Fibroblast of the conjunctiva (primary cell): ENCODE data around the gene CDO1.
"Not testable (repeated sequence)": the region's sequence is repeated elsewhere in the genome, so short reads cannot be mapped to it uniquely, and the experiment has no call there.

Experiments
- DNase-seq: peaks from one replicate; pipeline ENCODE4 v3.0.0-alpha.2; 2010; ENCODE audit warnings: low read depth

Gene CDO1

DNA sequence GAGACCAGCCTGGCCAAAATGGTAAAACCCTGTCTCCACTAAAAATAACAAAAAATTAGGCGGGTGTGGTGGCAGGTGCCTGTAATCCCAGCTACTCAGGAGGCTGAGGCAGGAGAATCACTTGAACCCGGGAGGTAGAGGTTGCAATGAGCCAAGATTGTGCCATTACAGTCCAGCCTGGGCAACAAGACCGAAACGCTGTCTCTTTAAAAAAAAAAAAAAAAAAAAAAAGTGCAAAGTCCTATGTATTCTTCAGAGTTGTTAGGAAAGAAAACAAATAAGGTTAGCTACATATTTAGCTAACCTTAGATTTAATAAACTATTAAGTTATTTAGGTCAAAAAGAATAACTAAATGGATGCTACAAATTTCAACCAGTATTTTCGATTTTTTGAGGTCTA lies 13.5 kb upstream of the CDO1 start:
- no peak for DNase-seq

DNA sequence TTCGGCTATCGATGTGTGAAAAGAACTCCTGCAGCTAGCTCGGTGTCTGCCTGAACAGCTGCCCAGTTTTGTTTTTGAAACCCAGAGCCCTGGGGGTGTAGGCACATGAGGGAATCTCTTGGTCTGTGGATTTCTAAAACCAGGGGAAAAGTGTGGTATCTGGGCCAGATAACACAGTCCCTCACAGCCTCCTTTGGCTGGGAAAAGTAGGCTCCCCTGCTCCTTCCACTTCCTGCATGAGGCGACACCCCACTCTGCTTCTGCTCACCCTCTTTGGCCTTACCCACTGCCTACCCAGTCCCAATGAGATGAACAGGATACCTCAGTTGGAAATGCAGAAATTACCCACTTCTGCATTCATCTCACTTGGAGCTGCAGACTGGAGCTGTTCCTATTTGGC lies 9.5 kb upstream of the CDO1 start:
- no peak for DNase-seq

DNA sequence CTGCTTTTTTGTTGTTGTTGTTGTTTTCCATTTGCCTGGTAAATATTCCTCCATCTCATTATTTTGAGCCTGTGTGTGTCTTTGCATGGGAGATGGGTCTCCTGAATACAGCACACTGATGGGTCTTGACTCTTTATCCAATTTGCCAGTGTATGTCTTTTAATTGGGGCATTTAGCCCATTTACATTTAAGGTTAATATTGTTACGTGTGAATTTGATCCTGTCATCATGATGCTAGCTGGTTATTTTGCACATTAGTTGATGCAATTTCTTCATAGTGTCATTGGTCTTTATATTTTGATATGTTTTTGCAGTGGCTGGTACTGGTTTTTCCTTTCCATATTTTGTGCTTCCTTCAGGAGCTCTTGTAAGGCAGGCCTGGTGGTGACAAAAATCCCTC lies 8.5 kb upstream of the CDO1 start:
- not testable (repeated sequence) for DNase-seq

DNA sequence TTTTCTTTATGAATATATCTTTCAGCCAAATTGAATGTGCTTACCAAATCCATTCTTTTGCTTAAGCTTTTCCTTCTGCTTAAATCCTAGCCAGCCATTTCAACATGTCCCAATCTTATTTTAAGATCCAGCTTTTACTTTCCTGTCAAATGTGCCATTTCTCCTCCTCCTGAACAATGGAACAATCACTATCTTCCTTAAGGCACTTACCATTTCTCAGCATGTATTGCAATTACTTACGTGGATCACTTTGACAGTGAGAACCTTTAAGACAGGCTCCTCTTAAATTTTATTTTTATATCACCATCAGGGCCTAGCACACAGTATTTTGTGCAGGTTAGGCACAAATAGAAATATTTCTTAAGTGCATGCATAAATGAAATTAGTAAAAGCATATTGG lies 4.4 kb upstream of the CDO1 start:
- no peak for DNase-seq

DNA sequence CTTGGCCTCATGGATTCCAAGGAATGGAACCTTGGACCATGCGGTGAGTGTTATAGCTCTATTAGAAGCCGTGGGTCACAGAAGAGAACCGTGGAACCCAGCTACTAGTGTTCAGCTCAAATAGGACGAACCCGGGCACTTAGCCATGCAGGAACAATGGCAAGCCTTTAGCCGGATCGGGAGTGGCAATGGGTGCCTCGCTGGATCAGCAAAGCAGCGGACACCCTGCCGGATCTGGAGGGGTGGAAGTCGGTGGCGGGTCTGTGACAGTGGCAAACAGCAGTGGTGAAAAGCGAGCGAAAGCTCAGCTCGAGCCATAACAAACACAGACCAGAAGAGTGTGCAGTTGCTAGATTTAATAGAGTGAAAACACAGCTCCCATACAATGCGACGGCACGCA lies 2.4 kb upstream of the CDO1 start:
- DNase-seq: no peak

DNA sequence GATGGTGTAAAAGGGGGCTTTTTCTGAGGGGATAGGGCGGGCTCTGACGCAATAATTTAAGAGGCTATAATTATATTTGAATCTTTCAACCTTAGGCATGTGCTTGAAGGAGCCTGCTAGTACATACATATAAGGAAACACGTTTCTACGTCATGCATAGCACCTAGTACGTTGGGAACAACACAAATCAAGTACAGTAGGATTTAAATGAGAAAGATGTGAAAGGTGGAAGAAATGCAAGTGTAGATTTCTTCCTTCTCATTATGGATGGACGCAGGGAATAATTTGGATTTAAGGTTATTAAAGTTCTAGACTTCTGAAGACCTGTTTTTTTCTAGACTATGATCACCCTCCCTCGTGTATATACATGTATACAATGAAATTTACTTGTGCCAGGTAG lies 927 bp upstream of the CDO1 start:
- no peak for DNase-seq

DNA sequence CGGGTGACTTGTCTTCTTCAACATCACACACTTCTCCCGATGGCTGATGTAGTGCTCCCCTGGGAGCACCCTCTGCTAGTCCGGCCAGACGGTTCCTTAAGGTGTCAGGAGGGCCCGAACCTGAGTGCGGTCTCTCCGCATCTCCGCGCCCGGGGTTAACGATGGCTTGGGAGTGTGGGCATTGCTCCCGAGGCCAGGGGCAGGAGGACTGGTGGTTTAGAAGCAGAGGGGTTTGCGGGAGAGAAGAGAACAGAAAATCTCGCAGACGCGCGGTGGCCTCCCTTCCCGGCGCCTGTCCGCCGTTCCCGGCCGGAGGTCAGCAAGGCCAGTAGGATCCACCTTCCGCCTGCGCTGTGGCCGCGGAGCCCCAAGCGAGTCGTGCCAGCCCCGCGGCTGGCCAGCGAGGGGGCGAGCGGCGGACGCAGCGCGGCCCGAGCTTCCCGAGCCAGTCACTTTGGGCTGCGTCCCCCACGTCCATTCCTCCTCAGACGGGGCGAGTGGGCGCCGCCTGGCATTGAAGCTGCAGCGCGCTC lies 700 bp downstream of the CDO1 start:
- DNase-seq: no peak

DNA sequence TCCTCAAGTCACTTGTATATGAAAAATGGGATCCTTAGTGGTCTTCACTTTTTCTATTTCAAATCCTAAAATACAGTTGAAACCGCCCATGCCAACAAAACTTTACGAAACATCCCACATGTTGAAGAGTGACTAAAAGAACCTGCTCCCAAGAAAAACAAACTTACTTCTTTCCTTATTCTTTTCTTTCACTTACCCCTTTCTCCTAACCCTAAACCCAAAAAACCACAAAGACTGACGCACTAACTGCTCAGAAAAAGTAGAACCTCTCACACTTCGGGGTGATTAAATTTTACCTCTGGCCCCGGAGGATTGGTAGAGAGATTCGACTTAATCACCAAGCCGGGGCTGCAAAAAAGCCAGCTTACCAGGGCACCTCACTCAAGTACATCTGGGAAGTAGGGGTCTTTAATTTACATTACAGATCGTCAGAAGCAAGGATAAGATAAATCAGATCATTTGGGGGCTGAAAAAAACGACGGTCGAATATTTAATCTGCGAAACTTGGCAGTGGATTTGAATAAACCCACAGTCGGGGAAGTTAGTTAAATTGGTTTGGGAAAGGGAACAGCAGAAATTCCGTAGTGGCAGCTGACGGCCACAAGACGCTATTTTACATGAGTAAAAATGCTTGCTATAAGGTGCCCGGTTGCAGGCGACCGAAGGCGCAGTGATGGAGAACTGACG lies 1.3 kb downstream of the CDO1 start:
- DNase-seq: no peak

DNA sequence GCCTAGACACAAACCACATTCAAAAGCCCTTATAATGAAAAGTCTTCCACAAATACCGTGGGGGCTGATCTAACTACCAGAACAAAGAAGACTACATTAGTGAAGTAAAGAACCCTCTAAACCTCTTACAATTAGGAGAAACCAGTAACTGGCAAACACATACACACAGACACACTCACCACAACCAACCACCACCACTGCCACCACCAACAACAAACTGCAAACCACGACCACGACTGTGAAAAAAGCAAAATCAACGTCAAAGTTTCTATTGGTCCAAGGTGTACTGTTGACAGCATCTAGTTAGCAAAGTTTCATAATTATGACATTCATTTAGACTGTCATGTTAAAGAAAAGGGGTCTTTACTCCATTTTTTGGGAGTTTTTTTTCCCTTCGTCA lies 2.7 kb downstream of the CDO1 start:
- DNase-seq: no peak

DNA sequence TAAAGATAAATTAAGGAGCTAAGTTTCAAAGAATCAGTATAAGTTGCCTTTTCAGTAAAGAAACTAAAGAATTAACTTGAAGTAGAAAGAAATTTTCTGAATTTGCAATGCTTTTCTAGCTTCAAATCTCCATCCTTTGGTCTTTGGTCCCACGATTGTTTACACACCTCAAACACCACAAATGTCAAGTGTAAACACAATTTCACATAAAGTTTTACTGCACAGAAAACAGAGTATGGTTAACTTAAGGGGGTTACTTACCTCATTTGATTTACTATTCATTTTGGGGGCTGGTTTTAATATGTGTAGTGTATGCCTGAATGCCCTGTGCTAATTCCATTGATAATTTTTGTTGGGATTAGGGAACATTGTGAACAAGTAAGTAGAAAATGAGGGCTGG lies 4.1 kb downstream of the CDO1 start:
- DNase-seq: no peak

DNA sequence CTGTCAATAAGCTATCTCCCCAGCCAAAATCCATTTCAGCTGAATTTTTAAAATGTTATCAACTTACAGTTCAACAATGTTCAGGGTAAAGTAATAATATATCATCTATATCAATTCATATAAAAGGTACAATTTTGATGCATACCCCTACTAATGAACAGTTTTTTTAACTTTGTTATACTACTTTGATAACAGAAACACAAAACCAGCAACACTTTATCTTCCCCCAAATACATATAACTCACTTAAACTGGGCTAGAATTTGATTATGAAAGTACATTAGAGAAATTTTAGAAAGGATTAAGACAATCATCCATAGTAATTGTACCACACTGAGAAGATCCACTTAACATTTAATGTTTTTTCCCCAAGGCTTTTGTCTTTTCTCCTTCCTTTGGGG lies 5.1 kb downstream of the CDO1 start:
- no peak for DNase-seq

DNA sequence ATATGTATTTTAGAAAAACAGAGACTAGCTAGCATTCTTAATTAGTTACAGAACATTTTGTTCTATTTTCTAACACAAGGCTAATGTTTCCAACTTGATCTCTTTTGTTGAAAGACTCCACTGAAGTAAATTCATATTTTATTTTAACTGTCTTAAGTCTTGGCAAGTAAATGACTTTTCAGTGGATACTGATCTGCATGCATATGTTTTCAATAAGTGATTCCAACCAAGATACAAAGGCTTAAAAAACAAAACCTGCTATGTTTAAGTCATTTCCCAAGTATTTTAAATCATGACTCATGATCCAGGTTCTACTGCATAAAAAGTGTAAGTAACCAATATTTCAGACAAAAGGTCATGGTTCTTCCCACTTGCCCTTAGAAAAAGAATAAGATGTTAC lies 5.7 kb downstream of the CDO1 start:
- DNase-seq: peak; percentile 82

DNA sequence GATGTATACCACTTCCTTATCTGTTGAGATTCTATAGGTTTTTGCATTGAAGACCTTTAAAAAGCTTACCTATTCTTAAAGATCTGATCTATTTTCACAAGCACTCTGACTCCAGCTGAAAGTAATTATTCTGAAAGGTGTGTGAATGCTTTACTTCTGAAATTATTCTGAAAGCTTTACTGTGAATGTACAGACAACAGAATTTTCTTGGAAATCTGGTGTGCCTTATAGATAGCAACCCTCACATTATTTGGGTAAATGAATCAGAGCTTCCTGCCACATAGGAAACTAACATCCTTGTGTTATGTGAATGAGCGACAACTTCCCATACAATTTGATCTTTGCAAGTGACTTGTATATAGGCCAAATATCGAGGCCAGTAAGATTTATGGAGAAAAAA lies 6.5 kb downstream of the CDO1 start:
- no peak for DNase-seq

DNA sequence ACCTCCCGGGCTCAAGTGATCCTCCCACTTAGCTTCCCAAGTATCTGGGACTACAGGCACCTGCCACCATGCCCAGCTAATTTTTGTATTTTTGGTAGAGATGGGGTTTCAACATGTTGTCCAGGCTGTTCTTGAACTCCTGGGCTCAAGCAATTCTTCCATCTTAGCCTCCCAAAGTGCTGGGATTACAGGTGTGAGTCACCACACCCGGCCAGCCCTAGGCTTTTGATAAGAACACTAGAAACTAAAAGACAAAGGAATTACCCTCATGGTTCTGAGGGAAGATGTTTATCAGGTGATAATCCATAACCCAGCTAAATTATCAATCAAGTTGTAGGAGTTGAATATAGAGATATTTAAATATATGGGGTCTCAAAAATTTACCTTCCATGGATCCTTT lies 8.4 kb downstream of the CDO1 start:
- DNase-seq: not testable (repeated sequence)

DNA sequence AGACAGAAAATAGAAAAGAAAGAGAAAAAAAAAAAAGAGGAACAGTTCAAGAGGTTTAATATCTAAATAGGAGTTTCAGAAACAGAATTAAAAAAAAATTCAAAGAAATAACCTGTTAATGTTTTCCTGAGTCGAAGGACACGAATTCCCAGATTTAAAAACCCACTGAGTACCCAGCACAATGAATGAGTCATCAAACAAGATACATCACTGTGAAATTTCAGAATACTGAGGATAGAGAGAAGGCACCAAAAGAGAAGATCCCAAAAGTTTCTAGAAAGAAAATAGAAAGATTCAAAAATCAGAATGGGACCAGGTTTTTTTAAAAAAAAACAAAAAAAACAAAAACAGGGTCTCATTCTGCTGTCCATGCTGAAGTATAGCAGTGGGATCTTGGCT lies 8.8 kb downstream of the CDO1 start:
- no peak for DNase-seq

DNA sequence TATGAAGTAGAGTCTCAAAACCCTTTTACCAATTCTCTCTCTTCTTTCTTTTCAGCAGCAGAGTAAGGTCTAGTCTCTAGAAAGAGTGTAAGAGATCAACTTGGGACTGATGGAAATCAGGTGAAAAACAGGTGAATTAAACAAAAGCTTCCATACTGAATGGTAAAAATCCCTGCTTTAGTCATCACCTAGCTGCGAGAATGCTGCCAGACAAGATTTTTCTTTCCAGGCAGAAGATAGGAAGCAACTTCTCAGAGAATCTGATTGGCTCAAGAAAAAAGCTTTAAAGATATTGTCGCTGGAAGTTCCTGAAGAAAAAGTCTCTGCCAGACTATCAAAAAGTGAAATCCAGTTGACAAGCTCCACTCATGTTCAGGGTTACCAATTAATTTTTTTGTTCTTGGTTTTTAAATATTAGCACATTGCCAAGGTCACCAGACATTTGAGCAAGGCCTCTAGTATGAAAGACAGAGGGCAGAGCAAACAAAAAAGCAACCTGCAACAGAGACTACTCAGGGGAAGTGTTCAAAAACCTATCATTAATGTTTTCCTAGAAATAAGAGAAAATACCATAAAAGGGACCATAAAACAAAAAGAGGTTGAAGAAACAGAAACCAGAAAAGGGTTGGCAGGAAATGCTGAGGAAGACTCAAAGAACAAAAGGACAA lies 9.3 kb downstream of the CDO1 start:
- no peak for DNase-seq

DNA sequence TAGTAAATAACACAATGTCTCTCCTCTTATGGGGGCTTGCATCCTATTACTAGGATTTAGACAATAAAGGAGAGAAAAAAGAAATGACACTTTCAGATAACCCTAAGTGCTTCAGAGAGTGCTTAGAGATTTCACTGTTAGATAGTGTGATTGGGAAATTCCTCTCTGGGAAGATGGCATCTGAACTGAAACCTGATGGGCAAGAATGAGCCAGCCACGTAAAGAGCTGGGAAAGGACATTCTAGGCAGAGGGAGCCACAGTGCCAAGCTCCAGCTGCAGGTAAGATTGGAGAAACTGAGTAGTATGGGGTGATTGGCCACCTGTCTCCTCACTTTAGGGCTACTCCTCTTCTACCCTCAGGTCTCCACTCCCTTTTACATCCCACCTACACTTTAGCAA lies 14.5 kb downstream of the CDO1 start:
- DNase-seq: no peak

DNA sequence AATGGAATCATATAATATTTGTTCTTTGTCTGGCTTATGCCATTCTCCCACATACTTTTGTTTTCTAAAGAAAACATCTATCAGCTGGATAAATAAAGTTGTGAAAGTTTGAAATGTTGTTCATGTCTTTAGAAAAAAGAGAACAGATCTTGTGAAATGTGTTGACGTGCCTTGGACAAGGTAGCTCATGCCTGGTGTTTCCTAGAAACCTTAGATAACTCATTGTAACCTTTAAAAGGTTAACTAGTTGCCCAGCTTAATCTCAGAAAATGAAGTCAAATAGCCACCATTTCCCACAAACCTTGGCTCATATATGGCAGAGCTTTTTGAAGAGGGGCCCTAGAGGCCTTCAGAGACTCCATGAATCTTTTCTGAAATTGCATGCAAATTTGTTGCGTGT lies 15.3 kb downstream of the CDO1 start:
- DNase-seq: no peak

DNA sequence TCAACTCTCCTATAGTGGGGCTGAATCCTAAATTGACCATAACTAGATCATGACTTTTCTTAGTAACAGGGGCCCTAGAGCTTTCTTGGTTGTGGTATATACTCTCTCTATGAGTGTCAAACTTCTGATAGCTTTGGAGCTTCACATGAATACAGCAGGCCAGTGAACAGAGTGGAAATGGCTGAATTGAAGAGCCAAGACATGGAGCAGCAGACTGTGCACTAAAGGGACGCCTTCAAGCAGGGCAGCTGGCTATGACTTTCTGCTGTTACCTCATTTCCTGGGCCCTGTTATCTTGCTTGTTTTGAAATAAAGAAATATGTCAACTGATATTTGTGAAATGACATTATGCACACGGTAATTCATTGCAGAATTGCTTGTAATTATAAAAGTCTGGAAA lies 16.4 kb downstream of the CDO1 start:
- DNase-seq: no peak

DNA sequence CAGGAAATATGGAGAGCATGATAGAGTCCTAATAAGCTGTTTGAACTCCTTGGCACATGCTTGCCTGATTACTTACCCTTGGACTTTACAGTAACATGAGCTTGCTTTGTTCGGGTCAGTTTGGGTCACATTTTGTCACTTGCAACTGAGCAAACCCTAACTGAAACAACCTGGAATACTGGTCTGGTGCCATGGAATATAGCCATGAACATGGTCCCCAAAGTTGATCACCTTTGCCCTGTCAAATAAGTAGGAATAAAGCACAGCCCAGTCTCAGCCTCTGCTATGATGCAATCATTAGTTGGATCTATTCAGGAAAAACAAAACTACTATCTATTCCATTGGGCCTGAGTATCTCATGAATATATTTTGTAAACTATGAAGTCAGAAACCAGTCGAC lies 18.2 kb downstream of the CDO1 start:
- DNase-seq: no peak

DNA sequence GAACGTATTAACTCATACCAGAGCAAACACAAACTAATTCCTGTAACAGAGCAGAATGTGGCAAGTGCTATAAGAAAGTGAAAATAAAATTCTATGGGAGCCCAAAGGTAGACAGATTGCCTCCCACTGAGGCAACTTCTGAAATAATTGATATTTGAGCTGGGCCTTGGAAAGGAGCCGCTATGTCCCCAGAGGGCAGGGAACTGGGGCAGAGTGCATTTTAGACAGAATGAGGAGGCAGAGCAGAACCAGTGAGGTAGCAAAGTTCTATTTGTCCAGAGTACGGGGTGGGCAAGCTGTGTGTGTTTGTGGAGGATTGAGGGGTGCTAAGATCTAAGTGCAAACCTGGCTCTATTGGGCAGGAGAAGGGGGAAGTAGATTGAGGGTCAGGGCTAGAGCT lies 19.8 kb downstream of the CDO1 start:
- no peak for DNase-seq

DNA sequence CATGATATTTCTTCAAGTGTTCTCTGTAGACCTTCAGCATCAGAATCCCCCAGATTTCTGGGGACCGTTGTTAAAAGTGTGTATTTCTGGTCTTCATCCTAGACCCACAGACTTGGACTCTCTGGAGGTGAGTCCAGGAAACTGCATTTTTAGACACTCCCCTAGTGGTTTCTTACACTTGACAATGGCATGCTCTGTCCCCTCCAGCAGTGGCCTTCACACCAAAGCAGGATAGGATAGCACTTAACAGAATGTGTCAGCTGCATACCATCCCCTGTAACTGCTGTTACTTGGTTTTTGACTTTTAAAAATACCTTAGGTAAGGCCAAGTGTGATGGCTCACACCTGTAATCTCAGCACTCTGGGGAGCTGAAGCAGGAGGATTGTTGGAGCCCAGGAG lies 20.8 kb downstream of the CDO1 start:
- no peak for DNase-seq

DNA sequence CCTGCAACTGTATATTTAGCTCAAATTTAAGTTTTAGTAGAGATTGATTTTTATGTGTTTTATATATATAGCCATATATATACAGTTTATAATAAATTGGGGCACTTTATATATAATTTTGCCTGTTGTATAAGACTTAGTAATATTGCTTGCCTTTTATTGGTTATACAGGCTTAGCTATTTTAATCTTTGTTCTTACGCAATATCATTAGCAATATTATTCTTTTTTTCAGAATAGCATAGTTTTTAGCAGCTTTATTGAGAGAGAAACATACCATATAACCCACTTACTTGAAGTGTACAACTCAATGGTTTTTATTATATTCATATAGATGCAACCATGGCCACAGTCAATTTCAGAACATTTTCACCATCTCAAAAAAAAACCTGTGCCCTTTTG lies 28.0 kb downstream of the CDO1 start:
- DNase-seq: no peak

DNA sequence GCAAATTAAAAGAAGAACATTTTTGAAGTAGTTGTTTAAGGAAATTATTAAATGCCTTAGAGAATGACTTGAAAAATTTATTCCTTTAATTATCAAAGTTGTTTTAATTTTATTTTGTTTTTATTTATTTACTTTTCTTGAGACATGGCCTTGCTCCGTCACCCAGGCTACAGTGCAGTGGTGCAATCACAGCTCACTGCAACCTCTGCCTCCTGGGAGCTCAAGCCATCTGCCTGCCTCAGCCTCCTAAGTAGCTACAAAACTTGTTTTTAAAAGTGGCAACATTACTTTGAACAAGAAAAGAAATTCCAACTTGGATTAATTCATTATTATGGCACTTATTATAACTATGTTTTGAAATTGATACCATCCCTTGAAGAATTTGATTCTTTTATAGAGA lies 29.0 kb downstream of the CDO1 start:
- no peak for DNase-seq
